Naive thymus-derived CD4-positive, alpha-beta T cell (primary cell): ENCODE results near the gene INO80D. TPM values are rescaled to one million over a fixed set of nuclear protein-coding genes. Genes with fewer than 3 reads are reported as not detected.

Source experiments
- polyA plus RNA-seq, 2 donors: library from polyadenylated mRNA; unstranded; fragments of 300-500 nt; fragmentation: Illumina TruSeq; gene quantifications; one replicate each; pipeline ENCODE4 v1.2.3, GENCODE V29; 2021
- total RNA-seq, 6 experiments: library from RNA in 5 of 6; stranded (reverse) in 5 of 6; gene quantifications; 1 replicate in 5 of 6; 2 replicates in 1 of 6; pipeline ENCODE4 v1.2.3 and lab custom pipeline; 2021 to 2026

INO80D gene
- total and polyA plus RNA-seq, 7 experiments from 2014 or later = 13.4 to 50.9 (median 43.1) TPM

Other genes with a start within 250 kb of the INO80D start
- gene NDUFS1, start 73.3 kb upstream of the INO80D start, total RNA-seq = 10 to 100 TPM; 37.3 to 61.9 (median 56.3) TPM
- 10 to 100 TPM; 40.8 to 42.9 TPM for gene NDUFS1, start 73.3 kb upstream of the INO80D start, polyA plus RNA-seq
- 1,000 to 10,000 TPM in 3 of 5 experiments, 100 to 1,000 TPM in 2; 542 to 1,236 (median 1,148) TPM for gene EEF1B2, start 73.7 kb upstream of the INO80D start, total RNA-seq
- gene EEF1B2, start 73.7 kb upstream of the INO80D start, polyA plus RNA-seq = 1,000 to 10,000 TPM; 1,315 to 1,474 TPM
- 10 to 100 TPM in 4 of 5 experiments, 1 to 10 TPM in 1; 9.1 to 22.4 (median 16.0) TPM for gene ZDBF2, start 188.5 kb upstream of the INO80D start, total RNA-seq
- gene ZDBF2, start 188.5 kb upstream of the INO80D start, polyA plus RNA-seq = 1 to 10 TPM; 4.4 to 6.7 TPM